HG02870 (cell line): ENCODE measurements around the gene BRWD1.
"Not testable (repeated sequence)": the region's sequence is repeated elsewhere in the genome, so short reads cannot be mapped to it uniquely, and the experiment has no call there.

Experiments
- ATAC-seq: cut with Tn5 transposase; IDR thresholded peaks from one replicate; pipeline ENCODE4 v1.9.1; 2021; ENCODE audit warnings: mild to moderate bottlenecking, moderate library complexity; ENCODE audit not compliant: unreplicated experiment

The BRWD1 gene

DNA sequence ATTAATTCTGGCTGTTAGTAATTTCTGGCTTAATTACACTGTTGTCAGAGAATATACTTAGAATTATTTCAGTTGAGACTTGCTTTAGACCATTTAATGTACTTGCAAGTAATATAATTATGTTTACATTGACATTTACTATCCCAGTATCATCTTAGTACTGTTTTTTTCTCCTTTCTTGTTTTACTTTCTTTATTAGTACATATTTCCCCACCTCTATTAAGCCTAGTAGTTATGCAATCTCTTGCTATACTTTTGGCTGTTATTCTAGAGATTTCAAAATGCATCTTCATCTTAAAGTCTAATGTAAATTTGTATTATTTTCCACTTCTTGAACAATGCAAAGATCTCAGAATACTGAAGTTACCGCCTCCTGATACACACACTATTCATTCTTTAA is 24.4 kb downstream of the BRWD1 start:
- ATAC-seq = no peak

DNA sequence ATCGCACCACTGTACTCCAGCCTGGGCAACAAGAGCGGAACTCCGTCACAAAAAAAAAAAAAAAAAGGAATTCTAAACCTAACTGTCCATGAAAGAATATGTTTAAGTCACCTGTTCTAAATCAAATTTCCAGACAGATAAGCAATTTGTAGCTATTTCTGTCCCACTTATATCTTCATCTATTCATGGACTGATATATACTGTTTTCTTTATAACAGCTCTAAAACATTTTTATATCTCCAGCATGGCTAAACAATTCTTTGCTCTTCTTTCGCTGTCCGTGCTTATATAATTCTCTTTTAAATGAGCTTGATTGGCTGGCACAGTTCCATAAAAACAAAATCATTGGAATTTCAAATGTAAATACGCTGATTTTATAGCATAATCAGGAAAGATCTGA is 30.5 kb downstream of the BRWD1 start:
- ATAC-seq = no peak

DNA sequence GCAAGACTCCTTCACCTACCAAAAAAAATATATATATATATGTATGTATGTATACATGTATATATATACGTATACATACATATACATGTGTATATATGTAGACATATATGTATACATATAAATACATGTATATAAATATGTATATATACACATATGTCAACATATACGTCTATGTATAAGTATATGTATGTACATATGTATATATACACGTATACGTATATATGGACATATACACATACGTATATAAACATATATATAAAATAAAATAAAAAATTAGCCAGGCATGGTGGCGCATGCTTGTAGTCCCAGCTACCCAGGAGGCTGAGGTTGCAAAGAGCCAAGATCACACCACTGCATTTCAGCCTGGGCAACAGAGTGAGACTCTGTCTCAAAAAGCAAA is 31.6 kb downstream of the BRWD1 start:
- ATAC-seq = no peak

DNA sequence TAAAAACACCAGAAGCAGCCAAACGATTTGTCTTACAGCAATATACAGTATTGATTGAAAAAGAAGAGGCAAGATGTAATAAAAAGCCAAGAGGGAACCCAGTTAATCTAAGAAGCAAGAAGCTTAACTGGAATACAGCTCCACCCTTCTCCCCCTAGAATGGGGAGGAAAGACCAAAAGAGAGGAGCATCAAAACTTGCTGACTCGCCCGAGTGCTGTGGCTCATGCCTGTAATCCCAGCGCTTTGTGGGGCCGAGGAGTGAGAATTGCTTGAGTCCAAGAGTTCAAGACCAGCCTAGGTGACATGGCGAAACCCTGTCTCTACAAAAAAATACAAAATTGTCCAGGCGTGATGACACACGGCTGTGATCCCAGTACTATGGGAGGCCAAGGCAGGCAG is 32.2 kb downstream of the BRWD1 start:
- no peak for ATAC-seq

DNA sequence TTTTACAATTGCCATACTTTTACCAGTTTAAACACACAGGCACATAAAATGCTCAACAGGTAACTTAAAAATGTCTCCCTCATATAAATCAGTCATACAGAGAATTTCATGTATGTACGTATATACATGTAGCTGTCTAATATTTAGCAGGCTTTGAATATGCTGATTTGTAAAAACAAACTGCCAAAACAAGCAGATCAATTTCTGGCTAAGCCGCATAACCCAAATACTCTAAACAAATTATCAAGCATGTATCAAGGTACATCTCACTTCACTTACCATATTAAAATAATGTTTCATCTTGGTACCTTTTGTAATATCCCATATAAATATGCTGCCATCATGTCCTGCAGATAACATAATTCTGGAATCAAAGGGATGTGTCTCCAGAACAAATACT is 43.8 kb downstream of the BRWD1 start:
- ATAC-seq = no peak

DNA sequence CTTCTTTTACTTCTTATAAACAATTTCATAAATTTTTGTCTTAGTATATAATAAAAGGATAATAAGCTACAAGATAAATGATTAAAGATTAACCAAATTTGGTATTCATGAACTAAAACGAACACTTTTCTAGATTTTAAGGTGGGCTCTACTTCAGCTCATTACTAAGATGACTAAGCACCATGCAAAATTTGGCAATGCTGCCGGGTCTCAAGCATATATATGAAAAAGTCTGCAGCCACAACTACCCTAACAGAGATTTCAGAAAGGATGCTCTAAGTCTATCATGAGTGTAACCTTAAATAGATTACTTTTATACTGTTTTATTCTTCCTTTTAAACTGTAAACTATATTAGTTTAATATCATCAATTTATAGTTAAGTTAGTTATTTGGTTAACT is 47.8 kb downstream of the BRWD1 start:
- peak; percentile 69 for ATAC-seq

DNA sequence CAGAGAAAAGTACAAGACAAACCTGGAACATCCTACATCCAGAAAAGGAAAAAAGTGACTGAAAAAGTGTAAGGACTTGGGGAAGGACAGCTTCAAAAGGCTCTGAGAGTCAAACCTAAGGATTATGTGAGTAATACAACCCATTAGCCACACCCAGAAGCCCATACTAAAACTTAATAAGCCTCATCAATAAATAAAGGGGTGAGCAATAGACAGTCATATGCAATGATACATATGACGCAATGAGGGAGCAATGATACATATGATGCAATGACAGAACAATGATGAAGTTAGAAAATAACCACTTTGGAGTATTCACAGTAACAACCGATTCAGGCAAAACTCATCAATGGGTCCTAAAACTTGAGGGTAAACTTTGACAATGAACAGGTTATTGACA is 50.1 kb downstream of the BRWD1 start:
- no peak for ATAC-seq

DNA sequence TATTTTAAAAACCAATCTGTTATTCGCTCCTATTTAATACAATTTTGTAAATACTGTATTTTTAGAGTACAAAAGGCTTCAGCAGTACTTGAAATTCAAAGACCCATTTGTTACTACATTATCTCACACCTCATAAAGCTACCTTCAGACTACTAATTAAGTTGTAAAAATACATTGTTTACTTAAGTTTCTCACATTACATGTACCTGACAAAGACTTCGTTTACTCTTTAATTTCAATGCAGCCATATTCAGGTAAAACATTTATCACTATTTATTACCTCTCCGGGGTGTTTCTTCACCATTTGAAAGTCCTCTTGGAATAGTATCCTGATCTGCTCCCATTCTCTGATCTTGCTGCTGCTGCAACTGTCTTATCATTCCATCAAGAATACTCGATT is 55.2 kb downstream of the BRWD1 start:
- ATAC-seq = no peak

DNA sequence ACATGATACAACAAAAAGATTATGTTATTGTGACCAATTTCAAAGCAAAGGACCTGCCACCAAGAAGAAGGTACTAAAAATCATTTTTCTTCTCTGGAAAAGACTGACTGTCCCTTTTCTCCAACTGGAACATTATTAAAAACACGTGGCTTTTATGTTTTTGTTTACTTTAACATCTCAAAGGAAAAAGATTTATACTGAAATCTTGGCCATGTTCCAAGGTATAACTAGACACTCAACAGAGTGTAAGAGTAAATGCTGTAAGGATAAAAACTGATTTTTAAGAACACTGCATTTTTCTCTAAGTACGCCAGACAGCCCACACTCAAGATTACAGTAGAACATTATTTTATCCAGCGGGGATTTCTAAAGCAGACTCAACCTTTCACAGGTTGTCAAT is 62.1 kb downstream of the BRWD1 start:
- no peak for ATAC-seq

DNA sequence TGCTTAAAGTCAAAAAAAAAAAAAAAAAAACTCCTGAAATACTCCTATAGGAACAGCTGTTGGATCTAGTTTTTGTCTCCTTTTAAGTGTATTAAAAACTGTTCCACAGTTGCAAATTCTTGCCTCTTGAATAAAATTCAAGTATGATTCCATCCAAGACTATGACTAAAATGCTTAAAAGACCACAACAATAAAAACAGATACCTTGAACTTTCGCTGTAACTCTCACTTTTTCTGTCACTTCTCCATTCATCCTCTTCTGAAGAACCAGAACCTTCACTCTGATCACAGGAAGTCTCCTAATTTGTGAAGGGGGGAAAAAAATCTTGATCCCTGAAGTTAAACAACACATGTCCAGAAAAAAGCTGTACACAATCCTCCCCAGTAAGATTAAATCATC is 75.2 kb downstream of the BRWD1 start:
- ATAC-seq = no peak

DNA sequence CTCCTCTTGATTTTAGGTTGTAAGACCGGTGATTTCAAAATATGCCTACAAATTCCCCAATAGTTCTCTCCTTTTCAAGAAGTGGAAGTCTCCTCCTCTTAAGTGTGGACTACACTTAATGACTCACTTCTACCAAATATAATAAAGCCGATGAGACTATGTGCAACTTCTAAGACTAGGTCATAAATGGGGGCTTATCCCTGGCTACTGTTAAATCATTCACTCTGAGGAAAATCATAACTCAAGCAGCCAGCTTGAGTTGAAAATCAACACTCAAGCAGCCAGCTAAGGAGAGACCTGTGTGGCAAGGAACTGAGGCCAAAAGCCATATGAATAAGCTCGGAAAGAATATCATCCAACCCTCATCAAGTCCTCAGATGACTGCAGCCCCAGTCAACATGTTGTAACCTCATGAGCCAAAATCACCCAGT is 80.6 kb downstream of the BRWD1 start:
- ATAC-seq = no peak

DNA sequence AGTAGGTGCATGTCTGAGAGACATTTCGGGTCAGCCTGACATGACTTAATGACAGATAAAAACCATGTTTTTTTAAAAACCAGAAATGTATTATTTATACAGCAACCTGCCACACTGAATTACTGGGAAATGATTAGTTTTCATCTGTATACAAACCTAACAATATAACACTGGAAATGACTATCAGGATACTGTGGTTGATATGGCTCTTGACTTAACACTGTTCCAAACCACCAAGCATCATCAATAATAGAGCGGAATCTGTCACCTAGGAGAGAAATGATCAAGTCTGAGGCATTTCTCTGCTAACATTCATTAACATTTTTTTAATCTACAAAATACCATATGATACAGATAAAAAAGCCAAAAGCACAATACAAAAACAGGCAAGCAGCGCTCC is 88.5 kb downstream of the BRWD1 start:
- ATAC-seq = no peak

DNA sequence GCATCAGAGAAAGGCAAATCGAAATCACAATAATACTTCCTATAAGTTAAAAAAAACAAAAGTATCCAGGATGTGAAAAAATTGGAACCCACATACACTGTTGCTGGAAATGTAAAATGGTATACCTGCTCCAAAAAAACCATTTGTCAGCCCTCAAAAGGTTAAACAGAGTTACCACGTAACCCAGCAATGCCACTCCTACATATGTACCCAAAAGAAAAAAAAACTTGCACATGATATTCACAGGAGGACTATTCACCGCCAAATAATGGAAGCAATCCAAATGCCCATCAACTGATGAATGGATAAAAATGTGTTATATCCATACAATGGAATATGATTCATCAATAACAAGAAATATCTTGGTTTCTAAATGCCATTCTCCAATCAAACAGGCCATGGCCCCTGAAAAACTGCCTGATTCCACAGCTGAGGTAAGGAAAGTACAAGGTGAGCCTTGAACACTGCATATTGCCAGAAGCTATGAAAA is 91.4 kb downstream of the BRWD1 start:
- no peak for ATAC-seq

DNA sequence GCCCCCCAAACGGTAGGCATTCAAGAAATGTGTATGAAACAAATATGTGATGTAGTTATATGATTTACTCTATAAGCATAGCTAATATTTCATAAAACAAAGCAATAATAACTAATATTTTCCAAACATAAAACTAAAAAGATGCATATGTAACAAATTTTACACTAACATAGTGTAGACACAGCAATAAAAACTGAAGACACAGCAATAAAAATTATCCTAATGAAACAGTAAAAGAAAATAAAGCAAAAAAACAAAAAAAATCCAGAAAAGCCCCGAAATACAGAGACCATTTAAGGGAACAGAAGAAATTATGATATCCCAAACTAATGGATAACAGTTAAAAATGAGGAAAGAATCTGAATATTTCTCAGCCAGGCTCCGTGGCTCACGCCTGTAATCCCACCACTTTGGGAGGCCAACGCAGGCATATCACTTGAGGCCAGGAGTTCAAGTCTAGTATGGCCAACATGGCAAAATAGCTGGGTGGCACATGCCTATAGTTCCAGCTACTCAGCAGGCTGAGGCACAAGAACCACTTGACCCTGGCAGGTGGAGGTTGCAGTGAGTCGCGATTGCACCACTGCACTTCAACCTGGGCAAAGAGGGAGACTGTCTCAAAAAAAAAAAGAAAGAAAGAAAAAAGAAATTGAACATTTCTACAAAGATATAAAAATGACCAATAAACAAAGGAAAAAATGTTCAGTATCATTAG is 92.0 kb downstream of the BRWD1 start:
- ATAC-seq = no peak

DNA sequence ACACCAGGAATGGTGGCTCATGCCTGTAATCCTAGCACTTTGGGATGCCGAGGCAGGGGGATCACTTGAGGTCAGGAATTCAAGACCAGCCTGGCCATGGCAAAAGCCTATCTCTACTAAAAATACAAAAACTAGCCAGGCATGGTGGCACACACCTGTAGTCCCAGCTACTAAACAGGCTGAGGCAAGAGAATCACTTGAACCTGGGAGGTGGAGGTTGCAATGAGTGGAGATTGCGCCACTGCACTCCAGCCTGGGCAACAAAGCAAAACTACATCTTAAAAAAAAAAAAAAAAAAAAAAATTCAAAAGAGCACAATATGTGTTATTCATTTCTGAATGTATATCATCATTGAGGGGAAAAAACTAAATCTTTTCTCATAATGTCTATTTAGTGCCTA is 92.6 kb downstream of the BRWD1 start:
- ATAC-seq = not testable (repeated sequence)

DNA sequence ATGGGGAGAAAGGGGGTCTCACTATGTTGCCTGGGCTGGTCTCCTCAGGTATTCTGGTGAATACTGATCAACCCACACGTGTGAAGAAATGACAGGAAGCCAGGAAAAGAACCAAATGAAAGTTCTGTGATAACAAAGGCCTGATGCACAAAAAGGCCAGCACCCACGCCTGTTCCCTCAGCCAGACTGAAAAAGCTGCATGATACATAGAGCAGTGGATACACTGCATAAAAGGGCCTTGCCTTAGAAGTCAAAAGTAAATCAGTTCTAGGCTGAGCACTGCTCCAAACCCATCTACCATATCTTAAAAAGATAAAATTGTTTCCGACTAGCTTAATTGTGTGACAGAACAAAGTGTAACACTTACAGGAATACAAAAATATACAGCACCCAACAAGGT is 93.3 kb downstream of the BRWD1 start:
- no peak for ATAC-seq

DNA sequence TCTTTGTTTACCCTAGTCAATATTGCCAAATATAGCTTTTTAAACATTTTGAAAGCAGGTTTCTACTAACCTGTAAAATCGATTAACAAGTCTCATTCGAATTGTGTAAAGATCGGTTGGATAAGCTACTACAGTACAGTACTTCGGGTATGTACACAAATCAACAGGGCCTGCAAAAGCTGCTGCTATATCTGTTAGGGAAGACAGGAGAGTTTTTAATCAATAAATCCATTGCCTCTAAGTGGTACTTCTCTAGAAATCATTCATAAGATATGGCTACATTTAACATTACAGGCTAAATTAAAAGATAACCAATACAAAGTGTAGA is 95.4 kb downstream of the BRWD1 start:
- ATAC-seq = no peak

DNA sequence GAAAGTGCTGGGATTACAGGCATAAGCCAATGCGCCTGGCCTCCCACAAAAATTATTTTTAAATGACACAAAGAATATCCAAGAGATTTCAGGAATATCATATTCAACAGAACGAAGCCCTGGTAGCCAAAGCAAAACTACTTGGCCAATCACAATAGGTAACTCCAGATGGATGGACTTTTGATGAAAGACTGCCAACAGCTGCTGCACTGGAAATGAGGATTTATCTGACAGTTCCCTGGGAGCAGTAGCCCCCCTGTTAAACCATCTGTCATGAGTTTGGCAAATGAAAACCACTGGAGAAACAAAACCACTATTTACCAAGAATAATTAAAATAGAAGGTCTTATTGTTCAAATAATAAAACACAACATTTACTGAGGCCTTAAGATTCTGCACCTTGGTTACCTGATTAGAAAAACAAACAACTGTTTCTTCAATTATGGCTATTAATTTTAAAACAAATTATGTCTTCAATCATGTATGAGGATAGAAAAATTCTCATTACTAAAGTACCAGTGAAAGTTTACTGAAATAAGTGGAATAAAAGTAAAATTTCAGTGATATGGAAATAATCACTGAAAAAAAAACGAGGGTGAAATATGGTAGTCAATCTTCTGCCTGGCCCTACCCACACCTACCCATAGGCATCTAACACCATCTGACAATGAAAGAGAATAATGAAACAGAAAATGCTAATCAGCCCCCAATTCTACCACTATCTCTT is 95.9 kb downstream of the BRWD1 start:
- ATAC-seq = no peak

DNA sequence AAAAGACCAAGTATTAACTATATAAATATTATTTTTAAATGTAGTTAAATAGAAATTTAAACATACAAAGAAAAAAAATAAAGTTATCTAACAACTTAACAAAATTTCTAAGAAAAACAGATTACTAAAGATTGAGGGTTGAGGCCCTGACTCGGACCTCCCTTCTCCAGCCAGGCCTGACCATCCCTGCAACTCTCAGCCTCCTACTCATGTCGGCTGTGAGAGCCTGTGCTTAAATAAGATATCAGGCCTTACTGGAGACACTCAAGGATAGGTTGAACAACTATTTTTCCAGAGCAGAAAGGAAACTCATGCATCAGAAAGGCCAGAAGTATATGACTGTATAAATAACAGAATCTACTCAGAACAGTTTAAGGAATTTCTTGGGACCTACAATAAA is 97.1 kb downstream of the BRWD1 start:
- no peak for ATAC-seq

DNA sequence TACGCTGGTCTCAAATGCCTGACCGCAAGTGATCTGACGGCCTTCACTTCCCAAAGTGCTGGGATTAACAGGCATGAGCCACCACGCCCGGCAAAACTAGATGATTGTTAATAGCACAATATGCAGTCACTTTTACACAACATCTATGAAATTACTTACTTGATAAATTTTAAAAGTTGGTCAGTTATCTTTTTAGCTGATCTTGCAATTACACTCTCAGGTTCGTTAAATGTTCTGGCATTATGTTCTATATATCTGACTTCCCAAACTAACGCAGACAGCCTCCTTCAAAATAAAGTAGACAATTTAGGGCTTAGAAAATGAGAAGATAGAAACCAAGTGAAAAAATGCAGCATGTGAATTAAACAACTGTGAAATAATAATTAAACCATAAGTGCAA is 98.4 kb downstream of the BRWD1 start:
- no peak for ATAC-seq

DNA sequence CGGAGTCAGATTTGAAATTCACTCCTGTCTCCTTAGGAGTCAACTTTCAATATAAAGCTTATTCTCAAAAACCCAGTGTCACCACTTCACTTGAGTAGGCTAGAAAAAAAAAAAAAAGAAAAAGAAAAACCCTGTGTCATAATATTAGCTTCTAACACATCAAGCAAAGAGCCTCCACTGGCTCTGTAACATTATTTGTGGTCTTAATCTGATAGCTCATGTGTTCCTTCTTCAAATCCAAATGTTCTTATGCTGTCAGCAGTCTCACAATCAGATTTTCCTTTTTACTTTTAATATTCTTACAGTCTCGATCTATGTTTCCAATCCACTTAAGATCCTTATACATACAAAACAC is 104.1 kb downstream of the BRWD1 start:
- ATAC-seq = no peak

DNA sequence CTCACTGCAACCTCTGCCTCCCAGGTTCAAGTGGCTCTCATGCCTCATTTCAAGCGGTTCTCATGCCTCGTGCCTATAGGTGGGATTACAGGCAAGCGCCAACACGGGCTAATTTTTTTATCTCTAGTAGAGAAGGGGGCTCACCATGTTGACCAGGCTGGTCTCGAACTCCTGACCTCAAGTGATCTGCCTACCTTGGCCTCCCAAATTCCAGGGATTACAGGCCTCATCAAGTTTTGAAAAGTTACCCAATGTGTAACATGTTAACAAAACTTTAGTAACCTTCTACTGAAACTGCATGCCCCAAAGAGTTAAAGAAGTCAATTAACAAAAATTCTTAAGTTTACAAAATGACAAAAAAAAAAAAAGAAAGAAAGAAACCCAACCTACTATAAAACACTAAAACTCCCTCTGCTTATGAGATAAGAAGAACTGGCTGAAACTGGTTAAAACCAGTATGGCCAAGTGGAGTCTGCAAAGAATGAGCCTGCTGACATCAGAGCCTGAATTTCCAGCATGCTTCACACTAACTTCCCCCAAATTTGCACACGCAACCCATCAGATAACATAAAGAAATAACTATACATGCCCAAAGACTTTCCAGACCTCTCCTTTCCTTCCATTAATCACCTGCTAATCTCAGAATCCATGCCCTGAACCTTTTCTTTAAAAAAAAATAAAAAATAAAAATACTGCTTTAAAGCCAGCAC is 104.7 kb downstream of the BRWD1 start:
- ATAC-seq = no peak
